Transverse colon (tissue), 4 donors: Measurements from ENCODE around the gene ADPRS. TPM values are rescaled to one million over a fixed set of nuclear protein-coding genes. Genes with fewer than 3 reads are reported as not detected.

Experiments
- DNase-seq: peaks from one replicate; pipeline ENCODE4 v3.0.0-alpha.2; 2019
- H3K27ac ChIP-seq, 4 donors: fragments of 200-600 bp; sonication (generic); 2 replicates each; pipeline ENCODE4 v1.5.1; 2016 to 2018; ENCODE audit warnings: inconsistent platforms in 4 of 4
- H3K27me3 ChIP-seq: fragments of 200-600 bp; sonication (generic); 2 replicates; pipeline ENCODE4 v1.5.1; 2017; ENCODE audit warnings: inconsistent platforms
- H3K36me3 ChIP-seq, 4 donors: fragments of 200-600 bp; sonication (generic); 2 replicates each; pipeline ENCODE4 v1.5.1; 2017 to 2019; ENCODE audit warnings: inconsistent platforms in 4 of 4
- H3K4me1 ChIP-seq, 4 donors: fragments of 200-600 bp; sonication (generic); 2 replicates each; pipeline ENCODE4 v1.5.1; 2017 to 2020; ENCODE audit warnings: inconsistent platforms in 4 of 4
- H3K4me3 ChIP-seq, 4 donors: fragments of 200-600 bp; sonication (generic); 1 replicate in 1 of 4; 2 replicates in 3 of 4; pipeline versions ENCODE4 v1.5.1 to v1.6.1; 2017 to 2019; ENCODE audit warnings: inconsistent platforms in 4 of 4
- H3K9me3 ChIP-seq, 2 donors: fragments of 200-600 bp; sonication (generic); 2 replicates each; pipeline ENCODE4 v1.5.1; 2017 to 2019; ENCODE audit warnings: inconsistent platforms in 2 of 2
- CTCF ChIP-seq, 5 experiments: fragments of 200-600 bp in 3 of 5; fragments of 450-650 bp in 2 of 5; sonication (generic) in 3 of 5; IDR thresholded peaks; 1 replicate in 2 of 5; 2 replicates in 3 of 5; pipeline ENCODE4 v1.5.1; 2016 to 2017; ENCODE audit warnings: antibody characterized with exemption in 5 of 5, inconsistent platforms in 3 of 5, mild to moderate bottlenecking in 2 of 5, moderate library complexity in 1 of 5
- EP300 ChIP-seq: sonication (generic); formaldehyde crosslinking; IDR thresholded peaks from one replicate; pipeline ENCODE4 v1.6.1; 2017; ENCODE audit warnings: antibody characterized with exemption, low read depth
- POLR2A ChIP-seq: fragments of 450-650 bp; IDR thresholded peaks from one replicate; pipeline ENCODE4 v1.6.1; 2016; ENCODE audit warnings: antibody characterized with exemption, mild to moderate bottlenecking, moderate library complexity
- POLR2AphosphoS5 ChIP-seq, 3 donors: sonication (generic); formaldehyde crosslinking; IDR thresholded peaks; one replicate each; pipeline ENCODE4 v1.6.1; 2016; ENCODE audit warnings: antibody characterized with exemption in 3 of 3
- WGBS, 2 donors: methylation state at CpG; one replicate each; pipeline ENCODE4 v1.1.5; 2018; ENCODE audit warnings: low coverage in 1 of 2; 5-methylcytosine and 5-hydroxymethylcytosine counted together
- in situ Hi-C, 4 donors: fragments of 200-750 bp; cut with MboI; loops; one replicate each; pipeline versions ENCODE4 v1.15.0 to v1.15.1; 2017; ENCODE audit warnings: low sequenced_read_pairs in 3 of 4, low pct_ligation_motif_present in 1 of 4, low pct_unique_long_range_greater_than_20kb in 1 of 4
- intact Hi-C: fragments of 100-400 bp; cut with DNase I; formaldehyde crosslinking; loops from one replicate; pipeline ENCODE4 v1.15.1; 2023; ENCODE audit warnings: low total_unique reads
- total RNA-seq, 4 donors: library from RNA; depleted of rRNA; stranded (reverse); fragments of >200 nt; gene quantifications; one replicate each; pipeline ENCODE4 v1.1.0, GENCODE V29; 2016

Gene ADPRS
- total RNA-seq, 4 donors from 2014 or later = 18.3 to 41.8 (median 28.6) TPM

GRCh38 chr1:36100376-36100775 is 11.7 kb downstream of the ADPRS start:
- DNase-seq = no peak
- 69% methylated on average over 6 of the region's 6 CpGs; no CpG with 5 or more reads in 1 of the 2 donors for WGBS, 2 donors
- TF ChIP-seq EP300 = no peak
- TF ChIP-seq POLR2AphosphoS5 (IDR thresholded peaks at IDR 0.05) = no peak
- TF ChIP-seq CTCF (IDR thresholded peaks at IDR 0.05) = no peak
- no peak for TF ChIP-seq POLR2A
- Histone ChIP-seq H3K4me1 (peaks cover 0 to 8% (median 3%) of the 10 kb centered on the region in 4 donors), H3K36me3 (no peaks in the 10 kb centered on the region), H3K9me3 (no peaks in the 10 kb centered on the region), H3K27me3 (no peaks in the 10 kb centered on the region), H3K4me3 (no peak overlapping the region), H3K27ac (no peak overlapping the region)
- intact Hi-C loops = no loop called here
- in situ Hi-C loops = loop anchor here in 3 of 4 donors (10.0 to 25.0 kb wide), 5 partner anchors 84 to 312 kb away; no protein-coding TSS in a partner anchor

GRCh38 chr1:36101546-36101945 is 12.9 kb downstream of the ADPRS start:
- Histone ChIP-seq H3K27me3 (no peaks in the 10 kb centered on the region), H3K36me3 (no peaks in the 10 kb centered on the region), H3K9me3 (no peaks in the 10 kb centered on the region), H3K27ac (no peak overlapping the region), H3K4me1 (peaks cover 0 to 8% (median 3%) of the 10 kb centered on the region in 4 donors), H3K4me3 (no peak overlapping the region)
- intact Hi-C loops = no loop called here
- no peak for DNase-seq
- in situ Hi-C loops = loop anchor here in 3 of 4 donors (10.0 to 25.0 kb wide), 5 partner anchors 83 to 311 kb away; no protein-coding TSS in a partner anchor
- WGBS, 2 donors = 98 to 100% methylated on average over 4 to 5 of the region's 5 CpGs
- no peak for TF ChIP-seq EP300
- no peak for TF ChIP-seq POLR2AphosphoS5 (IDR thresholded peaks at IDR 0.05)
- no peak for TF ChIP-seq POLR2A
- no peak for TF ChIP-seq CTCF (IDR thresholded peaks at IDR 0.05)

GRCh38 chr1:36106269-36106668 is 17.6 kb downstream of the ADPRS start:
- H3K27ac ChIP-seq = no peak overlapping the region
- no peaks in the 10 kb centered on the region for H3K36me3 ChIP-seq
- H3K4me1 ChIP-seq = peaks cover 0 to 5% (median 0%) of the 10 kb centered on the region in 4 donors
- in situ Hi-C loops (loop anchor here in 3 of 4 donors (10.0 to 25.0 kb wide), 5 partner anchors 79 to 306 kb away; no protein-coding TSS in a partner anchor), intact Hi-C loops (no loop called here)
- no peaks in the 10 kb centered on the region for H3K9me3 ChIP-seq
- H3K4me3 ChIP-seq = no peak overlapping the region
- TF ChIP-seq POLR2A (no peak), EP300 (no peak), CTCF (IDR thresholded peaks at IDR 0.05) (no peak), POLR2AphosphoS5 (IDR thresholded peaks at IDR 0.05) (no peak)
- H3K27me3 ChIP-seq = no peaks in the 10 kb centered on the region
- WGBS, 2 donors = 49% methylated on average over 5 of the region's 5 CpGs; no CpG with 5 or more reads in 1 of the 2 donors
- no peak for DNase-seq

- no peaks in the 10 kb centered on the region for H3K27me3 ChIP-seq
- no peak overlapping the region for H3K27ac ChIP-seq
- 80 to 87% methylated on average over 2 to 9 of the region's 9 CpGs for WGBS, 2 donors
- TF ChIP-seq POLR2A (no peak), EP300 (no peak), POLR2AphosphoS5 (IDR thresholded peaks at IDR 0.05) (no peak), CTCF (IDR thresholded peaks at IDR 0.05) (no peak)
- peaks cover 0 to 5% (median 0%) of the 10 kb centered on the region in 4 donors for H3K4me1 ChIP-seq
- no peak for DNase-seq
- H3K4me3 ChIP-seq = no peak overlapping the region
- no peaks in the 10 kb centered on the region for H3K9me3 ChIP-seq
- H3K36me3 ChIP-seq = no peaks in the 10 kb centered on the region
- intact Hi-C loops (no loop called here), in situ Hi-C loops (loop anchor here in 3 of 4 donors (10.0 to 25.0 kb wide), 5 partner anchors 77 to 305 kb away; no protein-coding TSS in a partner anchor)
These were observed 18.7 kb downstream of the ADPRS start for GRCh38 chr1:36107394-36107793.
